Measurements from ENCODE around the gene DNAJB2.
"Not testable (repeated sequence)": the region's sequence is repeated elsewhere in the genome, so short reads cannot be mapped to it uniquely, and the experiment has no call there.

The DNAJB2 gene

GRCh38 chr2:219258942-219259341 is 20.2 kb upstream of the DNAJB2 start:
- DNase-seq (ENCODE audit: low read depth): not testable (repeated sequence)

GRCh38 chr2:219261024-219261855 is 17.9 kb upstream of the DNAJB2 start:
- DNase-seq (ENCODE audit: low read depth): no peak

DNA sequence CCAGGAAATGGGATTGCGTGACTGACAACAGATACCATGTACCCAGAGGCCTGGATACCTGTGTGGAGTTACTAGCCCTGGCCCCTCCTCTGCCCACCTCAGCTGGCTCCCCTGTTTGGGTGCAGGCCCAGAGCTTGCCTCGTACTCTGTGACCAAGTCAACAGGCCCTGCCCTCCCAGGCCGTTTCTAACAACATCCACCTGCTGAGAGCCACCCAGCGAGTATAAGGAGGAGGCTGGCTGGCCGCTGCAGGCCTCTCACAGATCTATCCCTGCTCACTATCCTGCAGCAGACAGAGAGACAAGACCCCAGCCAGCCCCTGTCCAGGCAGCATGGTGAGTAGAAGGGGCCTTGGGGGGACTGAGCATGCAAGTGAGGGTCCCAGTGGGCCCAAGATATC is 12.9 kb upstream of the DNAJB2 start:
- DNase-seq (ENCODE audit: low read depth): no peak

DNA sequence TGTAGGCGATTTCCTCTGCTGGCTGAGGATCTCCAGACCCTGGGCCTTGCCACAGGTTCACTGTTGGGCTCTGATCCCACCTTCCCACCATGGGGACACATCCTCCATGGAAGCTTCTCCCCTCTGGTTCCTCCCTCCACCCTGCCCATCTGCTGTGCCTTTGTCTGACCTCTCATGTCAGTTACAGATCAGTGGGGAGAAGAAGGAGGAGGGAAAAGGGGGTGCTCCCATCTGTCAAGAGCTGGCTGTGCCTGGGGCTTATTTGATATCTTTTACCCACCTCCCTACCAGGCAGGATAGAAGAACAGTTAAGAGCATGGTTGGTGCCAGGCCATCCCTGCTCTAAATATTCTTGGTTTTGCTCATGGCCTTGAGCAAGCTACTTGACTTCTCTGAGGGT is 12.3 kb upstream of the DNAJB2 start:
- DNase-seq (ENCODE audit: low read depth): no peak

- no peak for DNase-seq (ENCODE audit: low read depth)
Observed at GRCh38 chr2:219268294-219268693, 10.9 kb upstream of the DNAJB2 start.

- DNase-seq (ENCODE audit: low read depth): no peak
Observed at GRCh38 chr2:219269362-219270054, 9.7 kb upstream of the DNAJB2 start.

- no peak for DNase-seq (ENCODE audit: low read depth)
Observed at GRCh38 chr2:219270055-219270372, 9.2 kb upstream of the DNAJB2 start.

DNA sequence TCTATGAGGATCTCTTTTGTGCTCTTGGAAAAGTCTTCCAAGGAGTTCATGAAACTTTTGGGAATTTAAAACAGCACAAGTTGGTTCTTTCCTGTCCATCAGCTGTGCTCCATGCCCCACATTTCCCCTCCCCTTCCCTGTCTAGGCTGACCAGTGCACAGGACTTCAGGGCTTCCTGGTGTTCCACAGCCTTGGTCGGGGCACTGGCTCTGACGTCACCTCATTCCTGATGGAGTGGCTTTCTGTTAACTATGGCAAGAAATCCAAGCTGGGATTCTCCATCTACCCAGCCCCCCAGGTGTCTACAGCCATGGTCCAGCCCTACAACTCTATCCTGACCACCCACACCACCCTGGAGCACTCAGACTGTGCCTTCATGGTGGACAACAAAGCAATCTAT is 8.1 kb upstream of the DNAJB2 start:
- no peak for DNase-seq (ENCODE audit: low read depth)

DNA sequence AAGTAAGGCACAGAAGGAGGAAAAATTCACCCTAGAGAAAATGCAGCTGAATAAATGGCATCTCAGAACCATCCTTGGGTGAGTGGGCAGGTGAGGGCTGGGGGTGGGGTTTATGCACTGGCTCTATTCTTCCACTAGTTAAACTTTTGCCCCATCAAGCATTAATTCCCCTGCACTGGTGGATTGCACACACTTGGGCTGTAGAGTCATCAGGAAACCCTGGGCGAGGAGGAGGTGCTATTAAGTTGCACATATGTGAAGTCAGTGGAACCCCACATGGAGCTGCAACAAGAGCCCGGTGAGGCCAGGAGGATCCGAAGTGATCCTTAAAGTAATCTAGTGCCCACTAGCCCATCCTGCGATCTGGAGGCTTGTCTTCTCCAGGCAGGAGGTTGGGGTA is 6.8 kb upstream of the DNAJB2 start:
- no peak for DNase-seq (ENCODE audit: low read depth)

- DNase-seq (ENCODE audit: low read depth): no peak
Observed at GRCh38 chr2:219272995-219273394, 6.2 kb upstream of the DNAJB2 start.

GRCh38 chr2:219273937-219274336 is 5.2 kb upstream of the DNAJB2 start:
- no peak for DNase-seq (ENCODE audit: low read depth)

DNA sequence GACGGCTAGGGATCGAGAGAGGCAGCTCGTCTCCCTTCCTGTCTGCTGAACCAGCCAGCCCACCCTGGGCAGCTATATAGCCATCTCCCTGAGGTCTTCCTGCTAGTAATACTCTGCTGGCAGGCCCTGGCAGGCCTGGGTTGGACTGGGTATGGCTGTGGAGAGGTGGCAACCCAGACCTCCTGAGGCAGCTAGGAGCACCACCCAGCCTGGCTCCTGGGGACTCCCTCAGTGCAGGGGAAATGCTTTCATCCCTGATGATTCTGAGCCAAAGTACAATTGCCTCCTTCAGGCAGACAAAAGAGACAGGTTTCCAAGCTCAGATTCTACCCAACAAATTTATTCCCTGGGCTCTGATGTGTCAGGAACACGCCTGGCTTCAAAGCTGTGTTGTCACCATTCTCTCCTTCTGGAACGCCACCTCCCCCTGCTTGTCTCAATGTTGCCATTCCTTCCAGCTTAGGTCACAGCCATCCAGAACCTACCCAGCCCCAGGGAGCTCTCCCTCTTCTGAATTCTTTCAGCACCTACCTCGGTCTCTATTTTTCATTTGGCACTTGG is 4.7 kb upstream of the DNAJB2 start:
- no peak for DNase-seq (ENCODE audit: low read depth)

DNA sequence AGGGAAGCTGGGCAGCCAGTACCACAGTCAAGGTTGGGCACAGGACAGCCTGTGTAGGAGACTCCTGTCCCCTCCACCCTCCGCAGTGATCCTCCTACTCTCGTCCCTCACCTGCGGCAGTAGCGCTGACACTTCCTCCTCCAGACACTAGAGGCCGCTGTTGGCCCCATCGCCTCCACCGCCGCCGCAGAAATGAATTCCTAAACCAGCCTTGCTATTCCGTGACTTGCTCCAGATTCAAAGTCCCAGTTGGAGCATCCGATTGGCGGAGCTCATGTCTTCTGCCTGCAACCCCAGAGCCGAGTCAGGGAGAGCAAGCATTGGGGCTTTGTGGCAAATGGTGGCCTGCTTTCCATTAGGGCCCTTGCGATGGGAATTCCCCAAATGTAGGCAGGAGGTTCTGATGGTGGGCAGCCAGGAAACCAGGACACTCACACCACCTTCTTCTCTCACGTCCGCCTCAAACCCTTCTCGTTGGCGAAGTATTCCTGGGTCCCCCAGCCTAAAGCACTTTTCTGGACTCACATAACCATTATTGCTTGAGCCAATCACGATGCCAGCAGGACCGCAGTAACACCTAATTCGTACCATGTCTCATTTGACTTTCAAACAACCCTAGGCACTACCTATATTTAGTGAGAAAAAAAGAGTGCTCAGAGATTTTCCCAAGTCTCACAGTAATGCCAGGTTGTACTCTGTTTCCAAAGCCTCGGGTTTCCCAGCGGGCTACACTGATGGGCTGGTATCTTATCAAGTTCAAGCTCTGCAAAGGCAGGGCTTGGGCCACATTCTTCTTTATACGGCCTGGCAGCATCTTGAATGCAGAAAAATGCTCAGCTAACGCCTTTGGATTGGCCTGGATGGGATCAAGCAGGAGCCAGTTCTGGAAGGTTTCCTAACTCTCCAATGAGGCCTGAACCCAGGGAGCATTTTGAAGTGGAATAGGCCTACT is 1.2 kb upstream of the DNAJB2 start:
- peak; percentile 52 for DNase-seq (ENCODE audit: low read depth)

DNA sequence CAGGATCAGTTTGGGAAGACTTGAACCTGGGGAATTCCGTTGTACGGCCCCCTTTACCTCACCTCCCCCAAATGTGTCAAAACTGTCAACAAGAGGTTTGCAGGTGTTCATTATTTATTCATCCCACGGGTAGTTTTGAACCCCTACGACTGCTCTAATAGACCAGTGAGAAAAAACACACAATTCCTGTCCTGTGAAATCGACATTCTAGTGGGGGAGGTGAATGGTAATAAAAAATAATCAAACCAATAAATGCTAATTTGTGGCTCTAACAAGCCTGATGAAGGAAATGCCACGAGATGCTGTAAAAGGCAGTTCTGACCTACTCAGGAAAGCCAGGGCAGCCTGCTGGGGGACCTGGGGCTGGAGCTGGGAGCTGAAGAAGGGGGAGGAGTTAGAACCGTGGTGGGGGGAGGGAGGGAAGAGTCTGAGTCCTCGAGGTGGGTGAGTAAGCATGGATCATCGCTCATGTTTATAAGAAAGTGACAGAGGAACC is 463 bp upstream of the DNAJB2 start:
- no peak for DNase-seq (ENCODE audit: low read depth)

DNA sequence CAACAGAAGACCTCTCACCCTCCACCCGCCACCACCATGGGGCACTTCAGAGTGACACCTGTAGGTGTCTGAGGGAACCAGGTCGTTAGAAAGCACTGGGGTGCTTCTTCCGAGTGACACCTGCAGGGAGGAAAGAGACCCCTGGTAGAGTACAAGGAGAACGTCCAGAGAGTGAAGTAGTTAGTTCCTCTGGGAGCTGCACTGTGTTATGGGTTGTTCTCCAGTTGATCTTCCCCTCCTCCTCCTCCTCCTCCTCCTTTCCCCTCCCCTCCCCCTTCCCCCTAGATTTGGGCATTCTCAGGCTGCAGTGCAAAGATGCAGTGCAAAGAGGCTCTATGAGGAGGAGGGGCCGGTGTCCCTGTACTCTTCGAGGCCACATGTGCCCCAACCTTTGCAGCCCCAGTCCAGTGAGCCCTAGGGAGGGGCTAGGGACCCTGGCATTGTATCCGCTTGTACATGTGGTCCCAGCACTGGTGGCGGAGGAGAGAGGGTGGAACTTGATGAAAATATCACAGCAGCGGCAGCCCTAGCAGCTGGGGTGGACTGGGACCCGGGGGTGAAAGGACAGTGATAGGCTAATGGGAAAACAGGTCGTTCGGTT is 850 bp downstream of the DNAJB2 start:
- DNase-seq (ENCODE audit: low read depth): no peak

GRCh38 chr2:219280651-219281050 is 1.5 kb downstream of the DNAJB2 start:
- no peak for DNase-seq (ENCODE audit: low read depth)

DNA sequence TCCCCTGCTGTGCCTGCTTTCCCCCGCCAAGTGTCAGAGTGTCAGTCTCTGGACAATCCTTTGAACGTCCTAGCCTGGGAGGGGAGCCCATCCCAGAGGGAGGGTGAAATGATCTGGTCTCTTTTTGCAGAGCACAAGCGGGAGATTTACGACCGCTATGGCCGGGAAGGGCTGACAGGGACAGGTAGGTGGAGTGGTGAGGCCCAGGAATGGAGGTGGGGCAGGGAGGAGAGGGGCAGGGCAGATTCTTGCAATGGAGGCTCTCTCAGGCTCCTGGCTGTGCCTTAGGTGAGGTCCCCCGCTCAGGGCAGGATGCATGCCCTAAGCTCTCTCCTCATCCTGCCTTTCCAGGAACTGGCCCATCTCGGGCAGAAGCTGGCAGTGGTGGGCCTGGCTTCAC is 2.4 kb downstream of the DNAJB2 start:
- no peak for DNase-seq (ENCODE audit: low read depth)

- DNase-seq (ENCODE audit: low read depth): no peak
Observed at GRCh38 chr2:219282375-219282774, 3.2 kb downstream of the DNAJB2 start.

- DNase-seq (ENCODE audit: low read depth): no peak
Observed at GRCh38 chr2:219282943-219283581, 3.9 kb downstream of the DNAJB2 start.

DNA sequence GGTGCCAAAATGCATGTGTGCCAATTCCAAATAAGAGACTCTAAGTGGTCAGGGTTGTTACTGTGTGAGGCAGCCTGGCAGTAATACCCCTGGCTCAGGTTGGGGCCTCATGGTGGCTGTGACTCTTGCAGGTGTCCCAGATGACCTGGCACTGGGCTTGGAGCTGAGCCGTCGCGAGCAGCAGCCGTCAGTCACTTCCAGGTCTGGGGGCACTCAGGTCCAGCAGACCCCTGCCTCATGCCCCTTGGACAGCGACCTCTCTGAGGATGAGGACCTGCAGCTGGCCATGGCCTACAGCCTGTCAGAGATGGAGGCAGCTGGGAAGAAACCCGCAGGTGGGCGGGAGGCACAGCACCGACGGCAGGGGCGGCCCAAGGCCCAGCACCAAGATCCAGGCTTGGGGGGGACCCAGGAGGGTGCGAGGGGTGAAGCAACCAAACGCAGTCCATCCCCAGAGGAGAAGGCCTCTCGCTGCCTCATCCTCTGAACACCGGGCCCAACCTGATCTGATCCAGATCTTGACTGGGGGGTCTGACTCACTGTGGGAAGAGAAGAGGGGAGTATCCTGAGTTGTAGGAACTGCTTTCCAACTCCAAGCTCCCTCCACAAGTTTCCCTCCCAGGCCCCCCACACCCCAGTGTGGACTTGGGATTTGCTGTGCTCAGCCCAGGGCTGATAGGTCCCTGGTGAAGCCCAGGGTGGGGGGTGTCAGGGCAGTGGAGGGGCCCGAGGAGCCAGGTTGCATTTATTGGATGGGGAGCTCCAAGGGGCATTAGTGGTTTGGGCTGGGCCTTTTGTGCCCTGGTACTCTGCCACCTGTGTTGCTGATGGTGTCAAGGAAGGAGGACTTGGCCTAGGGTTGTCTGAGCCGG is 5.6 kb downstream of the DNAJB2 start:
- DNase-seq (ENCODE audit: low read depth): no peak

Measured in stimulated activated CD8-positive, alpha-beta memory T cell treated with anti-CD3 and anti-CD28 coated beads, Interleukin-7, amount 100 ng/mL, for 24 hours (primary cell).